GM12878 (cell line): ENCODE data around the gene PKHD1. TPM values are rescaled to one million over a fixed set of nuclear protein-coding genes. Genes with fewer than 3 reads are reported as not detected.

Source experiments
- NR2C1 ChIP-seq: fragments of 450-650 bp; IDR thresholded peaks from 2 replicates; pipeline ENCODE4 v1.6.1; 2017; ENCODE audit warnings: antibody characterized with exemption, mild to moderate bottlenecking, moderate library complexity
- SP1 ChIP-seq: IDR thresholded peaks from one replicate; pipeline ENCODE4 v1.6.1; 2011; ENCODE audit warnings: low read depth, low read length
- SREBF2 ChIP-seq: IDR thresholded peaks from 2 replicates; pipeline ENCODE4 v1.6.1; 2012; ENCODE audit warnings: mild to moderate bottlenecking, low read length
- YBX1 ChIP-seq: fragments of 450-650 bp; IDR thresholded peaks from 2 replicates; pipeline ENCODE4 v1.6.1; 2016; ENCODE audit warnings: antibody characterized with exemption
- ZNF592 ChIP-seq: fragments of 450-650 bp; IDR thresholded peaks from 2 replicates; pipeline ENCODE4 v1.6.1; 2017; ENCODE audit warnings: mild to moderate bottlenecking, moderate library complexity
- polyA plus RNA-seq, 11 experiments: library from polyadenylated mRNA; depleted of rRNA in 4 of 11; unstranded in 6 of 11; stranded (reverse) in 5 of 11; fragments of >200 nt; fragmentation: Nextera tagmentation in 4 of 11; fragmentation: Illumina TruSeq in 1 of 11; extraction: Ambion mirVana in 4 of 11; extraction: Trizol in 1 of 11; gene quantifications; 1 replicate in 1 of 11; 2 replicates in 10 of 11; pipeline versions ENCODE4 v1.2.1 to v1.2.3, GENCODE V29; 2011 to 2016; ENCODE audit warnings: inconsistent platforms in 2 of 11, missing spikeins in 2 of 11, low read depth in 1 of 11
- total RNA-seq, 4 experiments: library from RNA; depleted of rRNA in 3 of 4; stranded (reverse); fragments of >200 nt in 3 of 4; fragmentation: Illumina TruSeq in 1 of 4; extraction: Trizol in 1 of 4; gene quantifications; 2 replicates each; pipeline versions ENCODE4 v1.2.1 to v1.2.3, GENCODE V29; 2013 to 2021
- TF ChIP-seq, protein P1 (sequence below): IDR thresholded peaks from 2 replicates; pipeline ENCODE4 v1.6.1; 2011; ENCODE audit warnings: low read depth, mild to moderate bottlenecking, low read length, moderate library complexity, borderline replicate concordance; ENCODE audit errors: extremely low read depth
- TF ChIP-seq, protein P2 (sequence below): fragments of 450-650 bp; formaldehyde crosslinking; IDR thresholded peaks from 2 replicates; pipeline ENCODE4 v1.4.0; 2022; ENCODE audit warnings: mild to moderate bottlenecking, moderate library complexity

The PKHD1 gene
- total and polyA plus RNA-seq, 10 of the 15 experiments (the other 5 are each of a cell fraction or from before 2014, with no cell fraction given) = under 0.01 to 0.90 (median 0.02) TPM; not detected in 1

DNA sequence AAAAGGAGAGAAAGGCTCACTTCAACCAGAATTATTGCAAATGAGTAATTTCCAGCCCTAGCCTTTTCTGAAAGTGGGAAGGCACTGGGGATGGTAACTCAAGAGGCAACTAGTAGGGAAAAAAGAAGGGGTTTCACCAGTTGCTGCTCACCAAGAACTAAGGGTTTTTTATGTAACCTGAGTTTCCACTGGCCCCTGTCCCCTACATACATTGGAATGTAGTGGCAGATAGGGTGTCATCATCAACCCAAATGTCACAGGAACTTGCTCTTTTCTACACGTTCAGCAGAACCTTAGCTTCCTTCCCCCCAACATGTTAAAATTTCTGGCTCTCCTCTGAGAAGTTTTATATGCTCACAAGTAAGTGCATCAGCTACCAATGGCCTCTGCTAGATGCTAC lies 38.2 kb upstream of the PKHD1 start (continued):
- TF ChIP-seq ZNF592 (no peak), SP1 (no peak), NR2C1 (no peak), YBX1 (no peak), SREBF2 (no peak)
- TF ChIP-seq, protein P1, sequence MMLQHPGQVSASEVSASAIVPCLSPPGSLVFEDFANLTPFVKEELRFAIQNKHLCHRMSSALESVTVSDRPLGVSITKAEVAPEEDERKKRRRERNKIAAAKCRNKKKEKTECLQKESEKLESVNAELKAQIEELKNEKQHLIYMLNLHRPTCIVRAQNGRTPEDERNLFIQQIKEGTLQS = no peak
- TF ChIP-seq, protein P2, sequence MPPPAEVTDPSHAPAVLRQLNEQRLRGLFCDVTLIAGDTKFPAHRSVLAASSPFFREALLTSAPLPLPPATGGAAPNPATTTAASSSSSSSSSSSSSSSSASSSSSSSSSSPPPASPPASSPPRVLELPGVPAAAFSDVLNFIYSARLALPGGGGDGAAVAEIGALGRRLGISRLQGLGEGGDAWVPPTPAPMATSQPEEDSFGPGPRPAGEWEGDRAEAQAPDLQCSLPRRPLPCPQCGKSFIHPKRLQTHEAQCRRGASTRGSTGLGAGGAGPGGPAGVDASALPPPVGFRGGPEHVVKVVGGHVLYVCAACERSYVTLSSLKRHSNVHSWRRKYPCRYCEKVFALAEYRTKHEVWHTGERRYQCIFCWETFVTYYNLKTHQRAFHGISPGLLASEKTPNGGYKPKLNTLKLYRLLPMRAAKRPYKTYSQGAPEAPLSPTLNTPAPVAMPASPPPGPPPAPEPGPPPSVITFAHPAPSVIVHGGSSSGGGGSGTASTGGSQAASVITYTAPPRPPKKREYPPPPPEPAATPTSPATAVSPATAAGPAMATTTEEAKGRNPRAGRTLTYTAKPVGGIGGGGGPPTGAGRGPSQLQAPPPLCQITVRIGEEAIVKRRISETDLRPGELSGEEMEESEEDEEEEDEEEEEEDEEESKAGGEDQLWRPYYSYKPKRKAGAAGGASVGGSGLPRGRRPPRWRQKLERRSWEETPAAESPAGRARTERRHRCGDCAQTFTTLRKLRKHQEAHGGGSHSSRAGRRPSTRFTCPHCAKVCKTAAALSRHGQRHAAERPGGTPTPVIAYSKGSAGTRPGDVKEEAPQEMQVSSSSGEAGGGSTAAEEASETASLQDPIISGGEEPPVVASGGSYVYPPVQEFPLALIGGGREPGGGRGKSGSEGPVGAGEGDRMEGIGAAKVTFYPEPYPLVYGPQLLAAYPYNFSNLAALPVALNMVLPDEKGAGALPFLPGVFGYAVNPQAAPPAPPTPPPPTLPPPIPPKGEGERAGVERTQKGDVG = no peak
- TF ChIP-seq, all 136 proteins: peak for 0
